ENCODE results near the gene STARD5.

DNA sequence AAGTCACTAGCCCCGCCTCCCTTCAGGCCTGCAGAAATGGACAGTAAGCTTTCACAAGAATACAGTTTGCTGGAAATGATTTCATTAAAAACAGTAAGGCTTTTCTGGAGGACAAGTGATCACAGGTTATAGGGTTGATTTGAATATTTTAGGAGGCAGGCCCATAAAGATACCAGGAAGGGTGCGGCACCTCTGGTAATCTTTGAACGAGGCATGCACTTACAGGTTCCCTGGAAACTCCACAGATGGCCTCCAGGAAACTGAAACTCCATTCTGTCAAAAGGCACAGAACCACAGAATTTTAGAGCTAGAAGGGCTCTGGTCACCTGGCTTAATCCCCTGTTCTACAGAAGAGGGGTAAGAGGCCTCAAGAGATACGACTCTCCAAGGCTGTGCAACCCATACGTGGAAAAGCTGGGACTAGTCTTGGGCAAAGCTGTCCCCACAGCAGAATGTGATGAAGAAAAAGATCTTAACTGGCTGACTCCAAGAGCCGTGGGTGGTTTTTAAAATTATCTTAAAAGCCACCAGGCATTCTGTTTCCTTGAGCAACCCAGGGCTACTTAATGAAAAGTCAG is 1.2 kb downstream of the STARD5 start:
- TF ChIP-seq EZH2 (IDR thresholded peaks at IDR 0.05): no peak
- no peak for TF ChIP-seq POLR2AphosphoS5 (IDR thresholded peaks at IDR 0.05; ENCODE audit: borderline replicate concordance, low read depth, low read length)
